ENCODE results near the gene MEGF11.

The MEGF11 gene

DNA sequence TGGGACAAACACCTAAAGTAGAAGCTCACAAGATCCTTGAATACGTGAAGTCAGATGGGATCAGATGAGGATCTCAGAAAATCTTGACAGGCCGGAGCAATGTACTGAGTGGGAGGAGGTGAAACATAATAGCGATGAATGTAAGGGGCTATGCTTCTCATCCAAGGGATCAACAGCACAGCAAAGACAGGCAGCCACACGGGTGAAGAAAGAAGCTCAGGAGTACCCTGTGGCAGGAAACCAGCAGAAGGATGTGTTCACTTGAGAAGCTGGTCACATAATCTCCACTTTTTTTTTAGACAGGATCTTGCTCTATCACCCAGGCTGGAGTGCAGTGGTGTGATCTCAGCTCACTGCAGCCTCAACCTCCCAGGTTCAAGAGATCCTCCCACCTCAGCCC lies 92.4 kb downstream of the MEGF11 start:
- H3K79me2 ChIP-seq, result no peaks in the 10 kb centered on the region
- no peak overlapping the region for H3K4me2 ChIP-seq (ENCODE audit: low read length)
- TF ChIP-seq, protein P1, sequence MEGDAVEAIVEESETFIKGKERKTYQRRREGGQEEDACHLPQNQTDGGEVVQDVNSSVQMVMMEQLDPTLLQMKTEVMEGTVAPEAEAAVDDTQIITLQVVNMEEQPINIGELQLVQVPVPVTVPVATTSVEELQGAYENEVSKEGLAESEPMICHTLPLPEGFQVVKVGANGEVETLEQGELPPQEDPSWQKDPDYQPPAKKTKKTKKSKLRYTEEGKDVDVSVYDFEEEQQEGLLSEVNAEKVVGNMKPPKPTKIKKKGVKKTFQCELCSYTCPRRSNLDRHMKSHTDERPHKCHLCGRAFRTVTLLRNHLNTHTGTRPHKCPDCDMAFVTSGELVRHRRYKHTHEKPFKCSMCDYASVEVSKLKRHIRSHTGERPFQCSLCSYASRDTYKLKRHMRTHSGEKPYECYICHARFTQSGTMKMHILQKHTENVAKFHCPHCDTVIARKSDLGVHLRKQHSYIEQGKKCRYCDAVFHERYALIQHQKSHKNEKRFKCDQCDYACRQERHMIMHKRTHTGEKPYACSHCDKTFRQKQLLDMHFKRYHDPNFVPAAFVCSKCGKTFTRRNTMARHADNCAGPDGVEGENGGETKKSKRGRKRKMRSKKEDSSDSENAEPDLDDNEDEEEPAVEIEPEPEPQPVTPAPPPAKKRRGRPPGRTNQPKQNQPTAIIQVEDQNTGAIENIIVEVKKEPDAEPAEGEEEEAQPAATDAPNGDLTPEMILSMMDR (IDR thresholded peaks at IDR 0.05), result no peak
- no peaks in the 10 kb centered on the region for H3K27me3 ChIP-seq (ENCODE audit: control insufficient read depth, insufficient read depth, low read length)
- no peaks in the 10 kb centered on the region for H3K36me3 ChIP-seq (ENCODE audit: control insufficient read depth, insufficient read depth, low read length)
- no peak overlapping the region for H3K9ac ChIP-seq
- no peak overlapping the region for H3K4me3 ChIP-seq (ENCODE audit: low read depth, low read length)
- peak overlapping the region; percentile 53 for H2AFZ ChIP-seq
- no peak overlapping the region for H3K27ac ChIP-seq
- no peaks in the 10 kb centered on the region for H3K9me3 ChIP-seq (ENCODE audit: control insufficient read depth, low read length)
- H3K4me1 ChIP-seq, result no peaks in the 10 kb centered on the region

DNA sequence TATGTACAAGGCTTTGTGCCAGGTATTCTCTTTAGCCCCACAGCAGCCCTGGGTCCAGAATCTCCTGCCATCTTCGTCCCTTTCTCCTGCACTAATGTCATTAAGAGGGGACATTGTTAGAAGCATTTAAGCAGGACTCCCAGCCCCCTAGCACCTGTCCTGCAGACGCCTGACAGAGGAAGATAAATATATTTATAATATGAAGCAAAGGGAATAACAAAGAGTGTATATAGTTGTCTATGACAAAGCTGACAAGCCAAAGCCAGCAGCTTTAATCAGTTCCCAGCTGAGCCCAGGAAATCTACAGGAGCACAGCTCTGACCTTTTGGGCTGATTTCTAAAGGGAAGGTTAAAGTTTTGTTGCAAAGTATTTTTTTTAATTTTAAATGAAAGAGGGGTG lies 96.0 kb downstream of the MEGF11 start:
- H3K79me2 ChIP-seq, result no peaks in the 10 kb centered on the region
- H3K4me2 ChIP-seq (ENCODE audit: low read length), result no peak overlapping the region
- no peaks in the 10 kb centered on the region for H3K9me3 ChIP-seq (ENCODE audit: control insufficient read depth, low read length)
- no peak overlapping the region for H2AFZ ChIP-seq
- H3K4me1 ChIP-seq, result no peaks in the 10 kb centered on the region
- TF ChIP-seq, protein P1 (IDR thresholded peaks at IDR 0.05), result no peak
- H3K27me3 ChIP-seq (ENCODE audit: control insufficient read depth, insufficient read depth, low read length), result no peaks in the 10 kb centered on the region
- no peak overlapping the region for H3K4me3 ChIP-seq (ENCODE audit: low read depth, low read length)
- no peaks in the 10 kb centered on the region for H3K36me3 ChIP-seq (ENCODE audit: control insufficient read depth, insufficient read depth, low read length)
- no peak overlapping the region for H3K27ac ChIP-seq
- H3K9ac ChIP-seq, result no peak overlapping the region

DNA sequence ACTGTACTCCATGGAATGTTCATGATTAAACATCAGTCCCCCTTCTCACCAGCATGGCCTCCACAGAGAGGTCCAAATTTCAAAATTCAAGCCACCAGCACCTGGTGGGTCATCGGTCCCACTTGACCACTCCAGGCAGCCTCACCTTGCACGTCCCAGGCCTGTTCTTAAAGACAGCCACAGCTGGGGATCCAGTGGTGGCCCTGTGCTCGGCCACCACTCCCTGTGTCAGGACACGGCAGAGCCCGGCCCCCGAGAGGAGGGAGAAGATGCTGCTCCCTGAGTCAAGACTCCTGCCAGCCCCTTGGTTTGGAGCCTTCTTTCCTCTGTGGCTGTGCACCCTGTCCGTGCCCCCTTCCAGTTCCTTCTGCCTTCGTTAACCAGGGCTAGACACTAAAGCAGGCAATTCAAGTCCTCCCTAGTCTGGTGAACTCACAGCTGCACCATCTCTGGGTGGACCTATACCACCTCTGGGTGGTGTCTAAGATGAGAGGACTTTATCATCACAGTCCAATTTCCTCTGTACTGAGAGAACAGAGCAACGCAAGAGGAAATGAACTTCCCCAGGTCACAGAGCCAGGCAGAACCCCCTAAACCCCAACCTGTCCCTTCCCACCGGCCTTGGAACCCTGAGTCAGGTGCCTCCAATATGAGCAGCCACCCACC lies 97.1 kb downstream of the MEGF11 start:
- Histone ChIP-seq H3K27me3 (ENCODE audit: control insufficient read depth, insufficient read depth, low read length) (no peaks in the 10 kb centered on the region), H2AFZ (no peak overlapping the region), H3K4me3 (ENCODE audit: low read depth, low read length) (no peak overlapping the region), H3K27ac (no peak overlapping the region), H3K9ac (no peak overlapping the region), H3K9me3 (ENCODE audit: control insufficient read depth, low read length) (no peaks in the 10 kb centered on the region), H3K36me3 (ENCODE audit: control insufficient read depth, insufficient read depth, low read length) (no peaks in the 10 kb centered on the region), H3K4me1 (no peaks in the 10 kb centered on the region), H3K79me2 (no peaks in the 10 kb centered on the region), H3K4me2 (ENCODE audit: low read length) (no peak overlapping the region)
- TF ChIP-seq, protein P1 (IDR thresholded peaks at IDR 0.05), result no peak

DNA sequence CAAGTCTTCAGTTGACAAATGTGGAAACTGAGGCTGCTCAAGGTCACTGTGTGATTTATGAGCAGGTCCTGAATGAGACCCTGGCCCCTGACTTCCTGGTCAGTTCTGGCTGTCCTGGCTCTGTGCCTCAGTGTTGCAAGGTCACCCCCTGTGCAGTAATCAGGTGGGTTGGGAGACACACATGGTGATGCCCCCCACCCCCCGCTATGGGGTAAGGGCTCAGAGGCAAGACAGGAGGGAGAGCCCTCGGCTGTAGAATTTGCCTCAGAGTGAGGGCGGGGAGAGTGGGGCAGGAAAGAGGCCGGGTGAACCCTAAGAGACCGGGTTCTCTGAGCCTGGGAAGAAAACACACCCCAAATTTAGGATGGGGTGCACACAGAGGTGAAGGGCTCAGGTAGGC lies 98.5 kb downstream of the MEGF11 start:
- Histone ChIP-seq H2AFZ (no peak overlapping the region), H3K9ac (no peak overlapping the region), H3K4me2 (ENCODE audit: low read length) (no peak overlapping the region), H3K4me3 (ENCODE audit: low read depth, low read length) (no peak overlapping the region), H3K27me3 (ENCODE audit: control insufficient read depth, insufficient read depth, low read length) (no peaks in the 10 kb centered on the region), H3K27ac (no peak overlapping the region), H3K79me2 (no peaks in the 10 kb centered on the region), H3K9me3 (ENCODE audit: control insufficient read depth, low read length) (no peaks in the 10 kb centered on the region), H3K4me1 (no peaks in the 10 kb centered on the region), H3K36me3 (ENCODE audit: control insufficient read depth, insufficient read depth, low read length) (no peaks in the 10 kb centered on the region)
- TF ChIP-seq, protein P1 (IDR thresholded peaks at IDR 0.05), result no peak

DNA sequence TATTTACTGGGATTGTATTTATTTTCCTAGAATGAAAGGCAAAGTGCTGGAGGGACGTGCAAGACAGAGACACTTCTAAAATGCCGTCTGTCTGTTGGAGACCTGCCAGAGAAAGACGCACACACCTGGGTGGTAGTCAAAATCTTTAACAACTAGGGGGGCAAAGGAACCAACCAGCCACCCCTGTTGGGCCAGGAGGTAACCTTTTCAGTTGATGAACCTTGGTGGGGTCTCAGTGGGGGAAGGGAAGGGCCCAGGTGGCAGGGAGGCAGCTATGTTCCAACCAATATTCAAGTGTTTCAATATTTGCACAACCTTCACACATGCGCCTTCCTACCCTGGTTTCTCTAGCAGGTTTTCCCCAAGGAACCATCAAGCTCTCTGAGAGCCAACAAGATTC lies 99.0 kb downstream of the MEGF11 start:
- Histone ChIP-seq H3K4me2 (ENCODE audit: low read length) (no peak overlapping the region), H3K4me1 (no peaks in the 10 kb centered on the region), H3K4me3 (ENCODE audit: low read depth, low read length) (no peak overlapping the region), H3K9ac (no peak overlapping the region), H3K36me3 (ENCODE audit: control insufficient read depth, insufficient read depth, low read length) (no peaks in the 10 kb centered on the region), H3K27ac (no peak overlapping the region), H3K79me2 (no peaks in the 10 kb centered on the region), H2AFZ (no peak overlapping the region), H3K9me3 (ENCODE audit: control insufficient read depth, low read length) (no peaks in the 10 kb centered on the region), H3K27me3 (ENCODE audit: control insufficient read depth, insufficient read depth, low read length) (no peaks in the 10 kb centered on the region)
- TF ChIP-seq, protein P1 (IDR thresholded peaks at IDR 0.05), result no peak

Measured in parathyroid adenoma (tissue), 2 donors.